HT-29 (cell line): ENCODE measurements around the gene MUC5B. TPM values are rescaled to one million over a fixed set of nuclear protein-coding genes. Genes with fewer than 3 reads are reported as not detected.

Experiments
- DNase-seq: peaks from one replicate; pipeline ENCODE4 v3.0.0-alpha.2; 2015; ENCODE audit warnings: low spot score
- small RNA-seq: library from RNA; depleted of rRNA; stranded (forward); fragments of <200 nt; gene quantifications from one replicate; pipeline ENCODE3, GENCODE V24; 2014
- total RNA-seq: library from RNA; depleted of rRNA; stranded (reverse); fragments of >200 nt; shearing (Covaris generic); gene quantifications from 2 replicates; pipeline ENCODE4 v1.2.3, GENCODE V29; 2014; rRNA removed

Gene MUC5B
- total RNA-seq, 1 experiment from 2014 or later: 4.3 TPM

DNA sequence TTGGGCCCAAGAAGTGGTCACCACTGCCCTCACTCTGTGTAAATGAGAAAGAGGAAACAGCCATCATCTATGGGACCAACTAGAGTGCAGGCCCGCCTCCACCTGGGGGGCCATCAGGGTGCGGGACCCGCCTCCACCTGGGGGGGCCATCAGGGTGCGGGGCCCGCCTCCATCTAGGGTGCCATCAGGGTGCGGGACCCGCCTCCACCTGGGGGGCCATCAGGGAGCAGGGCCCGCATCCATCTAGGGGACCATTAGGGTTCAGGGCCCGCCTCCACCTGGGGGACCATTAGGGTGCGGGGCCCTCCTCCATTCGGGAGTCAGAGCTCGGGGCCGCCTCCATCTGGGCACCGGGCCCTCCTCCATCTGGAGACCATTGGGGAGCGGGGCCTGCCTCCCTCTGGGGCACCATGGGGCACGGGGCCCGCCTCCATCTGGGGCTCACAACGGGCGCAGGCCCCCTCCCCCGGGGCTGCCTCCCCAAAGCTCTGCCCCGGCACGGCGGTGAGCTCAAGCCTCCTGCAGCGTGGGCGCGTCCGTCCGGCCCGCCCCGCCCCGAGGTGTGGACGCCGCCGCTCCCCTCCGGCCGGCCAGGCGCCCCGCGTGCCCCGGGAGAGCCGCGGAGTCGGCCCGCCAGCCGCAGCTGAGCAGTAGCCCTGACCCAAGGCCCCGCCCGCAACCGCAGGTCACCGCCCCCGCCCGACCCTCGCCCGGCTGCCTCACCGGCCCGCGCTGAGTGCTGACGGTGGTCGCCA, 86.1 kb downstream of the MUC5B start:
- no peak for DNase-seq

- DNase-seq: peak; percentile 97
Observed at GRCh38 chr11:1309498-1310317, 86.8 kb downstream of the MUC5B start, which contains the start of gene TOLLIP. Gene TOLLIP (minus strand): TSS chr11:1309632. CDS start chr11:1309498, 134 bp downstream.

DNA sequence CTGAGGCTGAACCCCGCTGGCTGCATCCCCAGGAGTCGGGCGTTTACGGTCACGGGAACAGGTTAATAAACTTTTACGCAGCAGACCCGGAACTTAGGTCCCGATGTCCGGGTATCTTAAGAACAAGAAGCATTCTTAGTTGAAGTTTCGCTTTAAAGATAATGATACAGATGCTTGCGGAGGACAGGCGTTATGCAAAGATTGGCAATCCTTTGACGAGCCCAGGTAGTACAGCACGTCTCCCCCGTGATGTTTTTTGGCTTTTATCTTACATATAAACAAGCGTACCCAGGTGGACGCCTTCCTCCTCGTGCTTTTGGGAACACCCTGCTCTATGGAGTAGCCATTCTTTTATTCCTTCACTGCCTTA, 87.4 kb downstream of the MUC5B start:
- DNase-seq: peak; percentile 43

- DNase-seq: peak; percentile 68
Observed at GRCh38 chr11:1310772-1311468, 88.1 kb downstream of the MUC5B start.

Small RNAs within 50 kb of the gene (small RNA-seq; reads per million reads assigned to genes)
- gene MIR6744: not detected

Other genes with a start within 250 kb of the MUC5B start
- 0.08 and 0.31 TPM in 2 replicates for gene MUC6, start 186.3 kb upstream of the MUC5B start, total RNA-seq
- 6.9 and 9.1 TPM in 2 replicates for gene MUC2, start 148.2 kb upstream of the MUC5B start, total RNA-seq
- gene MUC5AC, start 65.1 kb upstream of the MUC5B start, total RNA-seq: 6.9 and 9.0 TPM in 2 replicates
- gene TOLLIP, start 86.6 kb downstream of the MUC5B start, total RNA-seq: 53.6 and 91.6 TPM in 2 replicates
- 0.52 and 0.76 TPM in 2 replicates for gene BRSK2, start 166.9 kb downstream of the MUC5B start, total RNA-seq